ENCODE measurements around the gene PTPN1. TPM values are rescaled to one million over a fixed set of nuclear protein-coding genes. Genes with fewer than 3 reads are reported as not detected.

PTPN1 gene
- total RNA-seq, 1 donor from 2014 or later: 8.4 TPM

DNA sequence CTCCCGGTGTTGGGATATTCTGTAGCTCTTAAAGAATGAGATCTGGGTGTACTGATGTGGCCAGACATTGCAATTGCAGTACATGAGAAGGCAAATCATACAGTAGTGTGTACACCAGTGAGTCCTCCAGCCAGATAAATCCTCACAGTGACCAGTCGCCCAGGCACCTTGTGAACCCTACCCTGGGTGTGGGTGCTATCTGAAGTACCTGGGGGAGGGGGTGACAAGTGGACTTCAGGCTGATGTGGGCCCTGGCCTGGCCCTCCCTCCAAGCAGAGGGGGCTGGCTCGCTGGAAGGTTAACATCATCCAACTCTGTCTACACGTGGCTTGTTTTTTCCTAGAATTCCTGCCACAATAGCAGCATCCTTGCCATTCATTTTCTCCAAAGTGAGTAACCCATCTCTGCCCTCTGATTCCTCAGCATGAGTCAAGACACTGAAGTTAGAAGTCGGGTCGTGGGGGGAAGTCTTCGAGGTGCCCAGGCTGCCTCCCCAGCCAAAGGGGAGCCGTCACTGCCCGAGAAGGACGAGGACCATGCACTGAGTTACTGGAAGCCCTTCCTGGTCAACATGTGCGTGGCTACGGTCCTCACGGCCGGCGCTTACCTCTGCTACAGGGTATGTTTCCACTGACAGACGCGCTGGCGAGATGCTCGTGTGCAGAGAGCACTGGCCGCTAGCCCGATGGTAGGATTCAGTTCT is 70.8 kb downstream of the PTPN1 start:
- Histone ChIP-seq H3K4me3 (ENCODE audit: low read length in 3 of 3) (no peak overlapping the region), H3K27ac (ENCODE audit: low read depth, low read length) (no peak overlapping the region), H3K9me3 (ENCODE audit: control insufficient read depth in 3 of 3, low read length in 3 of 3) (no peaks in the 10 kb centered on the region), H3K36me3 (ENCODE audit: control insufficient read depth in 3 of 3, insufficient read depth in 3 of 3, low read length in 3 of 3) (peaks cover 41 to 64% (median 62%) of the 10 kb centered on the region in 3 donors), H3K4me1 (ENCODE audit: control insufficient read depth in 3 of 3, insufficient read depth in 3 of 3, low read length in 3 of 3) (peaks cover 12 to 25% (median 24%) of the 10 kb centered on the region in 3 donors), H3K9ac (ENCODE audit: low read depth in 1 of 3, low read length in 3 of 3) (no peak overlapping the region), H3K27me3 (ENCODE audit: control insufficient read depth in 3 of 3, insufficient read depth in 3 of 3, low read length in 3 of 3) (no peaks in the 10 kb centered on the region)

DNA sequence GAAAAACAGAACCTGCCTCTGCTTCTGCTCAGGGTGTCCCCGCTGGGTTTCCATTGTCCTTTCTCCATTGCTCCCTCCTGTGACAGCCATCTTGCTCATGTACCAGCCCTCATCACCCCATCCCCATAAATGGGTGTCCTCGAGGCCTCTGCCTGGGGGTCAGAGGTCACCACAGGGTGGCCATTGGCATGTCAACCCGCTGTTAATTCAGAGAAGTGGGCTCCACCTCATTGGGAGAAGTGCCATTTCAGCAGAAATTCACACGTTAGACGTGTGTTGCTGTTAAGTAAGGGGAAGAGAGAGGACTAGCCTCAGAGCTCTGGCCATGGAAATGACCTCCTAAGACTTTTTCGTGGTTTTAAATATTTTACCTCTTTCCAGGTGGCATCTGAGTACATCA is 71.9 kb downstream of the PTPN1 start:
- H3K4me3 ChIP-seq (ENCODE audit: low read length in 3 of 3): no peak overlapping the region
- no peaks in the 10 kb centered on the region for H3K9me3 ChIP-seq (ENCODE audit: control insufficient read depth in 3 of 3, low read length in 3 of 3)
- H3K4me1 ChIP-seq (ENCODE audit: control insufficient read depth in 3 of 3, insufficient read depth in 3 of 3, low read length in 3 of 3): peaks cover 9 to 18% (median 17%) of the 10 kb centered on the region in 3 donors
- H3K9ac ChIP-seq (ENCODE audit: low read depth in 1 of 3, low read length in 3 of 3): no peak overlapping the region
- no peaks in the 10 kb centered on the region for H3K27me3 ChIP-seq (ENCODE audit: control insufficient read depth in 3 of 3, insufficient read depth in 3 of 3, low read length in 3 of 3)
- no peak overlapping the region for H3K27ac ChIP-seq (ENCODE audit: low read depth, low read length)
- peaks cover 48 to 74% (median 71%) of the 10 kb centered on the region in 3 donors for H3K36me3 ChIP-seq (ENCODE audit: control insufficient read depth in 3 of 3, insufficient read depth in 3 of 3, low read length in 3 of 3)

- no peaks in the 10 kb centered on the region for H3K9me3 ChIP-seq (ENCODE audit: control insufficient read depth in 3 of 3, low read length in 3 of 3)
- H3K4me1 ChIP-seq (ENCODE audit: control insufficient read depth in 3 of 3, insufficient read depth in 3 of 3, low read length in 3 of 3): peaks cover 3 to 11% (median 11%) of the 10 kb centered on the region in 3 donors
- H3K27ac ChIP-seq (ENCODE audit: low read depth, low read length): no peak overlapping the region
- no peak overlapping the region for H3K9ac ChIP-seq (ENCODE audit: low read depth in 1 of 3, low read length in 3 of 3)
- no peaks in the 10 kb centered on the region for H3K27me3 ChIP-seq (ENCODE audit: control insufficient read depth in 3 of 3, insufficient read depth in 3 of 3, low read length in 3 of 3)
- H3K36me3 ChIP-seq (ENCODE audit: control insufficient read depth in 3 of 3, insufficient read depth in 3 of 3, low read length in 3 of 3): peaks cover 52 to 77% (median 73%) of the 10 kb centered on the region in 3 donors
- H3K4me3 ChIP-seq (ENCODE audit: low read length in 3 of 3): no peak overlapping the region
Observed at GRCh38 chr20:50582591-50583234, 72.5 kb downstream of the PTPN1 start.

GRCh38 chr20:50583442-50584150 is 73.4 kb downstream of the PTPN1 start:
- Histone ChIP-seq H3K36me3 (ENCODE audit: control insufficient read depth in 3 of 3, insufficient read depth in 3 of 3, low read length in 3 of 3) (peaks cover 51 to 73% (median 70%) of the 10 kb centered on the region in 3 donors), H3K9me3 (ENCODE audit: control insufficient read depth in 3 of 3, low read length in 3 of 3) (no peaks in the 10 kb centered on the region), H3K4me3 (ENCODE audit: low read length in 3 of 3) (no peak overlapping the region), H3K27ac (ENCODE audit: low read depth, low read length) (no peak overlapping the region), H3K4me1 (ENCODE audit: control insufficient read depth in 3 of 3, insufficient read depth in 3 of 3, low read length in 3 of 3) (peaks cover 2 to 3% (median 3%) of the 10 kb centered on the region in 3 donors), H3K9ac (ENCODE audit: low read depth in 1 of 3, low read length in 3 of 3) (peak overlapping the region in 1 of 3 donors; percentile 28), H3K27me3 (ENCODE audit: control insufficient read depth in 3 of 3, insufficient read depth in 3 of 3, low read length in 3 of 3) (no peaks in the 10 kb centered on the region)

DNA sequence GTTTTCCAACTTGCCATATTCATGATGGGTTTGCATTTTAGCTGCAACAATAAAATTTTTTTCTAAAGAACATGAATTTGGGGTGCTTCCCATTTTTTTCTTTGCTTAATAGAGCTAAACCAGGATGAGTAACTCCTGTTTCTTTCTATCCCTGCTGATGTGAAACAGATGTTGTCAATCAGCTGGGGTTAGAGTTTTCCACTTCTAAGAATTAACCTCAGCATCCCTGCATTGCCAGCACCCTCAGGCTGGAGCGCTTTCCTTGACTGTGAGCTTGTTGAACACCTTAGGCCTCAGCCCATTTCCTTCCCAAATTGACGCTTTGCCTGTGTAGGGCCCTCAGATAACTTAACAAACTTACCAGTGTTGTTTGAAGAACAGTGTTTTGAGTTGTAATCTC is 74.5 kb downstream of the PTPN1 start:
- H3K4me3 ChIP-seq (ENCODE audit: low read length in 3 of 3): no peak overlapping the region
- no peak overlapping the region for H3K27ac ChIP-seq (ENCODE audit: low read depth, low read length)
- H3K9me3 ChIP-seq (ENCODE audit: control insufficient read depth in 3 of 3, low read length in 3 of 3): no peaks in the 10 kb centered on the region
- H3K36me3 ChIP-seq (ENCODE audit: control insufficient read depth in 3 of 3, insufficient read depth in 3 of 3, low read length in 3 of 3): peaks cover 53 to 63% (median 60%) of the 10 kb centered on the region in 3 donors
- H3K4me1 ChIP-seq (ENCODE audit: control insufficient read depth in 3 of 3, insufficient read depth in 3 of 3, low read length in 3 of 3): peaks cover 2 to 6% (median 5%) of the 10 kb centered on the region in 3 donors
- H3K9ac ChIP-seq (ENCODE audit: low read depth in 1 of 3, low read length in 3 of 3): no peak overlapping the region
- no peaks in the 10 kb centered on the region for H3K27me3 ChIP-seq (ENCODE audit: control insufficient read depth in 3 of 3, insufficient read depth in 3 of 3, low read length in 3 of 3)

- Histone ChIP-seq H3K9ac (ENCODE audit: low read depth in 1 of 3, low read length in 3 of 3) (no peak overlapping the region), H3K36me3 (ENCODE audit: control insufficient read depth in 3 of 3, insufficient read depth in 3 of 3, low read length in 3 of 3) (peaks cover 53 to 59% (median 55%) of the 10 kb centered on the region in 3 donors), H3K27me3 (ENCODE audit: control insufficient read depth in 3 of 3, insufficient read depth in 3 of 3, low read length in 3 of 3) (no peaks in the 10 kb centered on the region), H3K4me1 (ENCODE audit: control insufficient read depth in 3 of 3, insufficient read depth in 3 of 3, low read length in 3 of 3) (peaks cover 0 to 5% (median 2%) of the 10 kb centered on the region in 3 donors), H3K27ac (ENCODE audit: low read depth, low read length) (no peak overlapping the region), H3K9me3 (ENCODE audit: control insufficient read depth in 3 of 3, low read length in 3 of 3) (no peaks in the 10 kb centered on the region), H3K4me3 (ENCODE audit: low read length in 3 of 3) (no peak overlapping the region)
Observed at GRCh38 chr20:50585214-50585613, 75.0 kb downstream of the PTPN1 start.

- Histone ChIP-seq H3K4me1 (ENCODE audit: control insufficient read depth in 3 of 3, insufficient read depth in 3 of 3, low read length in 3 of 3) (peaks cover 0 to 5% (median 2%) of the 10 kb centered on the region in 3 donors), H3K27ac (ENCODE audit: low read depth, low read length) (no peak overlapping the region), H3K9ac (ENCODE audit: low read depth in 1 of 3, low read length in 3 of 3) (no peak overlapping the region), H3K36me3 (ENCODE audit: control insufficient read depth in 3 of 3, insufficient read depth in 3 of 3, low read length in 3 of 3) (peaks cover 51 to 58% (median 52%) of the 10 kb centered on the region in 3 donors), H3K27me3 (ENCODE audit: control insufficient read depth in 3 of 3, insufficient read depth in 3 of 3, low read length in 3 of 3) (no peaks in the 10 kb centered on the region), H3K4me3 (ENCODE audit: low read length in 3 of 3) (no peak overlapping the region), H3K9me3 (ENCODE audit: control insufficient read depth in 3 of 3, low read length in 3 of 3) (no peaks in the 10 kb centered on the region)
Observed at GRCh38 chr20:50585678-50586077, 75.5 kb downstream of the PTPN1 start.

GRCh38 chr20:50586531-50587232 is 76.5 kb downstream of the PTPN1 start:
- Histone ChIP-seq H3K36me3 (ENCODE audit: control insufficient read depth in 3 of 3, insufficient read depth in 3 of 3, low read length in 3 of 3) (peaks cover 42 to 50% (median 44%) of the 10 kb centered on the region in 3 donors), H3K27ac (ENCODE audit: low read depth, low read length) (no peak overlapping the region), H3K4me1 (ENCODE audit: control insufficient read depth in 3 of 3, insufficient read depth in 3 of 3, low read length in 3 of 3) (peaks cover 0 to 9% (median 2%) of the 10 kb centered on the region in 3 donors)

GRCh38 chr20:50587291-50587961 is 77.2 kb downstream of the PTPN1 start:
- Histone ChIP-seq H3K36me3 (ENCODE audit: control insufficient read depth in 3 of 3, insufficient read depth in 3 of 3, low read length in 3 of 3) (peaks cover 35 to 43% (median 39%) of the 10 kb centered on the region in 3 donors), H3K27ac (ENCODE audit: low read depth, low read length) (no peak overlapping the region), H3K4me1 (ENCODE audit: control insufficient read depth in 3 of 3, insufficient read depth in 3 of 3, low read length in 3 of 3) (peaks cover 7 to 17% (median 9%) of the 10 kb centered on the region in 3 donors), H3K27me3 (ENCODE audit: control insufficient read depth in 3 of 3, insufficient read depth in 3 of 3, low read length in 3 of 3) (no peaks in the 10 kb centered on the region), H3K9ac (ENCODE audit: low read depth in 1 of 3, low read length in 3 of 3) (no peak overlapping the region), H3K9me3 (ENCODE audit: control insufficient read depth in 3 of 3, low read length in 3 of 3) (no peaks in the 10 kb centered on the region), H3K4me3 (ENCODE audit: low read length in 3 of 3) (no peak overlapping the region)

More at GRCh38 chr20:50586531-50587232, 76.5 kb downstream of the PTPN1 start:
- H3K9me3 ChIP-seq (ENCODE audit: control insufficient read depth in 3 of 3, low read length in 3 of 3): no peaks in the 10 kb centered on the region
- H3K27me3 ChIP-seq (ENCODE audit: control insufficient read depth in 3 of 3, insufficient read depth in 3 of 3, low read length in 3 of 3): no peaks in the 10 kb centered on the region
- H3K4me3 ChIP-seq (ENCODE audit: low read length in 3 of 3): no peak overlapping the region
- H3K9ac ChIP-seq (ENCODE audit: low read depth in 1 of 3, low read length in 3 of 3): no peak overlapping the region

All from skeletal muscle tissue (tissue), 4 donors.